WI38 (cell line): Measurements from ENCODE around the gene CHD1L.

Source experiments
- H3K4me3 ChIP-seq: 2 replicates; pipeline ENCODE4 v1.5.1; 2011; ENCODE audit warnings: low read depth, mild to moderate bottlenecking, control low read depth, low read length
- CTCF ChIP-seq: IDR thresholded peaks from 2 replicates; pipeline ENCODE4 v1.5.1; 2012; ENCODE audit warnings: low read depth, mild to moderate bottlenecking, control low read depth, low read length

CHD1L gene

GRCh38 chr1:147209825-147210821 is 32.4 kb upstream of the CHD1L start:
- no peak overlapping the region for H3K4me3 ChIP-seq
- no peak for TF ChIP-seq CTCF

GRCh38 chr1:147210987-147211386 is 31.5 kb upstream of the CHD1L start:
- no peak for TF ChIP-seq CTCF
- no peak overlapping the region for H3K4me3 ChIP-seq

- TF ChIP-seq CTCF = no peak
Observed at GRCh38 chr1:147211577-147211976, 30.9 kb upstream of the CHD1L start.

GRCh38 chr1:147213271-147213670 is 29.2 kb upstream of the CHD1L start:
- no peak overlapping the region for H3K4me3 ChIP-seq
- TF ChIP-seq CTCF = no peak

More at GRCh38 chr1:147211577-147211976, 30.9 kb upstream of the CHD1L start:
- H3K4me3 ChIP-seq = no peak overlapping the region

GRCh38 chr1:147214325-147214724 is 28.2 kb upstream of the CHD1L start:
- no peak for TF ChIP-seq CTCF
- H3K4me3 ChIP-seq = no peak overlapping the region

- TF ChIP-seq CTCF = no peak
- H3K4me3 ChIP-seq = no peak overlapping the region
Observed at GRCh38 chr1:147214842-147215539, 27.5 kb upstream of the CHD1L start.

- TF ChIP-seq CTCF = no peak
- H3K4me3 ChIP-seq = no peak overlapping the region
Observed at GRCh38 chr1:147215540-147215916, 27.0 kb upstream of the CHD1L start.
